ENCODE data around the gene ECHS1. TPM values are rescaled to one million over a fixed set of nuclear protein-coding genes. Genes with fewer than 3 reads are reported as not detected.
"Not testable (repeated sequence)": the region's sequence is repeated elsewhere in the genome, so short reads cannot be mapped to it uniquely, and the experiment has no call there.

ECHS1 gene
- polyA plus RNA-seq, 2 of the 4 experiments (the other 2 are of a cell fraction), result 66.7 to 133 TPM

GRCh38 chr10:133415752-133416151, 42.6 kb upstream of the ECHS1 start:
- POLR2A ChIA-PET, result no interaction called here
- 95% methylated on average over 23 of the region's 25 CpGs for WGBS (ENCODE audit: missing lambda C conversion rate)

GRCh38 chr10:133414401-133414800, 41.2 kb upstream of the ECHS1 start:
- DNase-seq (ENCODE audit: low read depth in 1 of 2, low spot score in 1 of 2); H3K4me2 ChIP-seq; POLR2A ChIA-PET; H3K27ac ChIP-seq; FAIRE-seq; H3K4me3 ChIP-seq; H3K4me1 ChIP-seq; ATAC-seq: not testable (repeated sequence)
- peaks cover 31% of the 10 kb centered on the region for H3K9me3 ChIP-seq
- CTCF ChIA-PET, result interaction anchor here (1.9 kb wide), 1 partner anchor 85 kb away, joined by 7 read pairs; no protein-coding TSS in a partner anchor
- WGBS (ENCODE audit: missing lambda C conversion rate), result 100% methylated on average over 9 of the region's 23 CpGs

More at GRCh38 chr10:133415752-133416151, 42.6 kb upstream of the ECHS1 start:
- CTCF ChIA-PET, result interaction anchor here (1.9 kb wide), 1 partner anchor 86 kb away, joined by 7 read pairs; no protein-coding TSS in a partner anchor
- FAIRE-seq (no peak), DNase-seq (ENCODE audit: low read depth in 1 of 2, low spot score in 1 of 2) (no peak), ATAC-seq (no peak)
- Histone ChIP-seq H3K4me2 (no peak overlapping the region), H3K9me3 (peaks cover 23% of the 10 kb centered on the region), H3K27ac (no peak overlapping the region), H3K4me3 (no peak overlapping the region), H3K4me1 (no peaks in the 10 kb centered on the region)
- TF ChIP-seq EP300 (IDR thresholded peaks at IDR 0.05), result no peak
- TF ChIP-seq RNF2 (IDR thresholded peaks at IDR 0.05; ENCODE audit: borderline replicate concordance, low read depth), result no peak
- no peak for TF ChIP-seq GATA3 (IDR thresholded peaks at IDR 0.05; ENCODE audit: borderline replicate concordance)
- no peak for TF ChIP-seq ZC3H11A (IDR thresholded peaks at IDR 0.05)
- no peak for TF ChIP-seq ELK1 (IDR thresholded peaks at IDR 0.05; ENCODE audit: low read depth, low read length)
- TF ChIP-seq KDM5A (IDR thresholded peaks at IDR 0.05), result no peak

GRCh38 chr10:133412381-133412711, 39.2 kb upstream of the ECHS1 start:
- no peak for FAIRE-seq
- Histone ChIP-seq H3K4me3 (no peak overlapping the region), H3K4me2 (no peak overlapping the region), H3K4me1 (no peaks in the 10 kb centered on the region), H3K9me3 (peaks cover 31% of the 10 kb centered on the region), H3K27ac (no peak overlapping the region)
- ChIA-PET CTCF (interaction anchor here (1.0 to 1.9 kb wide), 3 partner anchors 8 to 22 kb away, joined by 3 to 5 read pairs (median 4); no protein-coding TSS in a partner anchor), POLR2A (no interaction called here)
- no peak for ATAC-seq
- TF ChIP-seq EHF (CRISPR knock-in tag; IDR thresholded peaks at IDR 0.05), result 0 out of 2 replicates have a peak, but pooled peaks have one; percentile 29
- no peak for TF ChIP-seq NR3C1 (IDR thresholded peaks at IDR 0.05)
- no peak for DNase-seq (ENCODE audit: low read depth in 1 of 2, low spot score in 1 of 2)

- peaks cover 31% of the 10 kb centered on the region for H3K9me3 ChIP-seq
- no peaks in the 10 kb centered on the region for H3K4me1 ChIP-seq
- no peak overlapping the region for H3K4me2 ChIP-seq
- ChIA-PET CTCF (interaction anchor here (1.0 to 1.9 kb wide), 3 partner anchors 9 to 21 kb away, joined by 3 to 5 read pairs (median 4); no protein-coding TSS in a partner anchor), POLR2A (no interaction called here)
- H3K27ac ChIP-seq, result no peak overlapping the region
- TF ChIP-seq BHLHE40 (IDR thresholded peaks at IDR 0.05; ENCODE audit: low read depth, low read length), result no peak
- TF ChIP-seq CEBPB (IDR thresholded peaks at IDR 0.05), result no peak
- TF ChIP-seq PHF8 (IDR thresholded peaks at IDR 0.05; ENCODE audit: borderline replicate concordance, low read depth), result no peak
- no peak for TF ChIP-seq JUNB (IDR thresholded peaks at IDR 0.05)
- no peak for TF ChIP-seq MAZ (IDR thresholded peaks at IDR 0.05; ENCODE audit: borderline replicate concordance, low read depth, low read length)
- TF ChIP-seq POLR2AphosphoS2 (conservative IDR thresholded peaks at IDR 0.05; ENCODE audit: low read length), result no peak
- no peak for TF ChIP-seq REST (IDR thresholded peaks at IDR 0.05)
- TF ChIP-seq ZFP36 (IDR thresholded peaks at IDR 0.05; ENCODE audit: borderline replicate concordance, partially characterized antibody), result no peak
- no peak for TF ChIP-seq NPAS2 (CRISPR knock-in tag; IDR thresholded peaks at IDR 0.05; ENCODE audit: borderline replicate concordance)
- no peak for TF ChIP-seq HOXB13 (CRISPR knock-in tag; IDR thresholded peaks at IDR 0.05; ENCODE audit: low read depth)
- TF ChIP-seq SREBF2 (IDR thresholded peaks at IDR 0.05), result no peak
- TF ChIP-seq EHMT2 (IDR thresholded peaks at IDR 0.05; ENCODE audit: low read depth), result no peak
- no peak for TF ChIP-seq MAFK (IDR thresholded peaks at IDR 0.05; ENCODE audit: partially characterized antibody)
- H3K4me3 ChIP-seq, result no peak overlapping the region
- no peak for FAIRE-seq
- no peak for DNase-seq (ENCODE audit: low read depth in 1 of 2, low spot score in 1 of 2)
- 92% methylated on average over 7 of the region's 7 CpGs for WGBS (ENCODE audit: missing lambda C conversion rate)
- ATAC-seq, result no peak
These were observed 38.6 kb upstream of the ECHS1 start for GRCh38 chr10:133411523-133412380.
